K562 (cell line): ENCODE measurements around the gene PLAGL1. TPM values are rescaled to one million over a fixed set of nuclear protein-coding genes. Genes with fewer than 3 reads are reported as not detected.

ENCODE experiments used
- ATAC-seq: fragments of 200-7000 bp; cut with Tn5 transposase; 3 replicates; pipeline ENCODE4 v1.9.1; 2020; ENCODE audit warnings: moderate library complexity
- BruUV-seq: library from RNA; stranded (reverse); fragments of 400-500 nt; replicated peaks from 2 replicates; lab custom pipeline; 2021; lab: Mats Ljungman, UMichigan
- CTCF ChIA-PET: fragments of 300-600 bp; formaldehyde crosslinking; extraction: SDS; loops from one replicate; lab custom pipeline; 2021; ENCODE audit warnings: low intra/inter-chr PET ratio; lab: Yijun Ruan, JAX
- POLR2A ChIA-PET: fragments of 300-600, 350-650 bp; sonication (Branson Sonifier 250); formaldehyde crosslinking; extraction: SDS; loops from one replicate; lab custom pipeline; 2021; ENCODE audit warnings: antibody characterized with exemption, inconsistent platforms; lab: Yijun Ruan, JAX
- DNase-seq, 4 experiments: peaks; one replicate each; pipeline versions ENCODE4 v3.0.0 to v3.0.0-alpha.2; 2011 to 2018; ENCODE audit warnings: low spot score in 3 of 4, mixed read lengths in 3 of 4; ENCODE audit errors: extremely low read depth in 1 of 4
- FAIRE-seq: peaks from 2 replicates; lab custom pipeline; 2011; peaks lifted over from hg19 to GRCh38; lab: Jason Lieb, UNC
- H2AFZ ChIP-seq: 2 replicates; pipeline ENCODE4 v1.6.0; 2011; ENCODE audit warnings: low read depth, low read length, control low read depth, inconsistent platforms
- H3K27ac ChIP-seq: fragments of 200-600 bp; 3 replicates; pipeline ENCODE4 v1.8.0; 2011; ENCODE audit warnings: low read depth, mild to moderate bottlenecking, control low read depth, inconsistent platforms, low read length, moderate library complexity, mixed read lengths; ENCODE audit errors: extremely low read depth
- H3K27me3 ChIP-seq, 2 experiments: fragments of 300-600 bp in 1 of 2; 2 replicates in 1 of 2; 3 replicates in 1 of 2; pipeline versions ENCODE4 v1.6.0 to v1.8.0; 2011; ENCODE audit warnings: inconsistent platforms in 2 of 2, low read length in 2 of 2, mild to moderate bottlenecking in 1 of 2, mixed read lengths in 1 of 2, moderate library complexity in 1 of 2; ENCODE audit not compliant: control insufficient read depth in 2 of 2, insufficient read depth in 2 of 2
- H3K36me3 ChIP-seq: fragments of 300-600 bp; 3 replicates; pipeline ENCODE4 v1.8.0; 2011; ENCODE audit warnings: mild to moderate bottlenecking, low read length, inconsistent platforms; ENCODE audit not compliant: control insufficient read depth, insufficient read depth
- H3K4me1 ChIP-seq, 2 experiments: fragments of 200-600 bp in 1 of 2; replicated peaks in 1 of 2; 2 replicates in 1 of 2; 3 replicates in 1 of 2; pipeline versions ENCODE4 v1.5.1 to v1.8.0; 2011; ENCODE audit warnings: inconsistent platforms in 2 of 2, low read length in 2 of 2, mild to moderate bottlenecking in 1 of 2, mixed read lengths in 1 of 2, moderate library complexity in 1 of 2; ENCODE audit not compliant: control insufficient read depth in 2 of 2, insufficient read depth in 2 of 2
- H3K4me2 ChIP-seq: 2 replicates; pipeline ENCODE4 v1.6.1; 2011; ENCODE audit warnings: low read length, control low read depth, inconsistent platforms, mixed read lengths; ENCODE audit not compliant: insufficient read depth
- H3K4me3 ChIP-seq: fragments of 200-600 bp; sonication (generic), shearing (Covaris generic); 2 replicates; pipeline ENCODE4 v1.5.1; 2016; ENCODE audit warnings: control low read depth, inconsistent platforms
- H3K79me2 ChIP-seq: fragments of 200-600 bp; 3 replicates; pipeline ENCODE4 v1.8.0; 2011; ENCODE audit warnings: low read length, inconsistent platforms; ENCODE audit not compliant: control insufficient read depth, insufficient read depth
- H3K9ac ChIP-seq, 2 experiments: 2 replicates each; pipeline versions ENCODE4 v1.6.0 to v1.6.1; 2011; ENCODE audit warnings: low read depth in 2 of 2, low read length in 2 of 2, control low read depth in 1 of 2, inconsistent platforms in 1 of 2, mild to moderate bottlenecking in 1 of 2, mixed read lengths in 1 of 2; ENCODE audit not compliant: insufficient read depth in 1 of 2
- H3K9me1 ChIP-seq: one replicate; pipeline ENCODE4 v1.6.0; 2011; ENCODE audit warnings: inconsistent platforms, mild to moderate bottlenecking, low read length, moderate library complexity; ENCODE audit not compliant: control insufficient read depth, insufficient read depth
- H3K9me3 ChIP-seq: replicated peaks from 2 replicates; pipeline ENCODE4 v1.5.1; 2011; ENCODE audit warnings: low read depth, low read length, inconsistent platforms; ENCODE audit not compliant: control insufficient read depth, insufficient read depth
- H4K20me1 ChIP-seq: replicated peaks from 2 replicates; pipeline ENCODE4 v1.6.1; 2011; ENCODE audit warnings: low read length, inconsistent platforms, mixed read lengths; ENCODE audit not compliant: control insufficient read depth, insufficient read depth
- CGGBP1 ChIP-seq: fragments of 250-450 bp; sonication (Bioruptor Pico); IDR thresholded peaks from 2 replicates; pipeline ENCODE4 v1.9.0; 2021; ENCODE audit warnings: mild to moderate bottlenecking
- CHCHD3 ChIP-seq: fragments of 250-450 bp; sonication (Bioruptor Pico); IDR thresholded peaks from 2 replicates; pipeline ENCODE4 v2.1.2; 2022; ENCODE audit warnings: mild to moderate bottlenecking
- FOS ChIP-seq: IDR thresholded peaks from 3 replicates; pipeline ENCODE4 v1.6.1; 2011; ENCODE audit not compliant: insufficient read length; ENCODE audit errors: extremely low read depth
- IFI16 ChIP-seq: fragments of 250-450 bp; sonication (Bioruptor Pico); IDR thresholded peaks from 2 replicates; pipeline ENCODE4 v2.1.2; 2022; ENCODE audit warnings: mild to moderate bottlenecking, inconsistent platforms
- NONO ChIP-seq, 2 experiments: fragments of 200-400 bp in 1 of 2; fragments of 450-650 bp in 1 of 2; formaldehyde crosslinking in 1 of 2; IDR thresholded peaks; 2 replicates each; pipeline ENCODE4 v1.6.1; 2017; ENCODE audit warnings: low read depth in 2 of 2, mild to moderate bottlenecking in 2 of 2, moderate library complexity in 2 of 2, low read length in 1 of 2
- POU5F1 ChIP-seq: fragments of 150-350 bp; IDR thresholded peaks from 2 replicates; pipeline ENCODE4 v1.6.1; 2014; ENCODE audit warnings: borderline replicate concordance, low read length, low read depth, mild to moderate bottlenecking; ENCODE audit not compliant: partially characterized antibody
- PPARD ChIP-seq: fragments of 250-450 bp; sonication (Bioruptor Pico); IDR thresholded peaks from 2 replicates; pipeline ENCODE4 v1.8.0; 2022; ENCODE audit warnings: inconsistent platforms, mild to moderate bottlenecking, moderate library complexity
- STAT5A ChIP-seq: IDR thresholded peaks from 2 replicates; pipeline ENCODE4 v1.6.1; 2012; ENCODE audit warnings: low read length, inconsistent platforms, borderline replicate concordance
- TAF7 ChIP-seq: fragments of 450-650 bp; IDR thresholded peaks from 2 replicates; pipeline ENCODE4 v1.6.1; 2016; ENCODE audit warnings: missing genetic modification characterization, missing compliant biosample characterization
- TCF3 ChIP-seq: sonication (generic); formaldehyde crosslinking; IDR thresholded peaks from 2 replicates; pipeline ENCODE4 v1.4.0; 2020; ENCODE audit warnings: mild to moderate bottlenecking, missing genetic modification reagents
- XRCC4 ChIP-seq: IDR thresholded peaks from one replicate; pipeline ENCODE4 v1.6.1; 2011; ENCODE audit not compliant: insufficient read depth, insufficient read length; ENCODE audit errors: extremely low read depth
- ZNF41 ChIP-seq: fragments of 250-450 bp; sonication (Bioruptor Pico); conservative IDR thresholded peaks from 2 replicates; pipeline ENCODE4 v1.4.0; 2020; ENCODE audit warnings: mild to moderate bottlenecking
- ZNF431 ChIP-seq: sonication (generic); formaldehyde crosslinking; IDR thresholded peaks from 2 replicates; pipeline ENCODE4 v1.8.0; 2022; ENCODE audit warnings: mild to moderate bottlenecking, missing genetic modification reagents
- ZNF444 ChIP-seq: fragments of 250-450 bp; sonication (Bioruptor Pico); IDR thresholded peaks from 2 replicates; pipeline ENCODE4 v1.4.0; 2020; ENCODE audit warnings: mild to moderate bottlenecking, moderate library complexity
- ZSCAN29 ChIP-seq: fragments of 450-650 bp; IDR thresholded peaks from 2 replicates; pipeline ENCODE4 v1.6.1; 2017
- WGBS: fragments of 100-300 bp; shearing (Covaris generic); methylation state at CpG from one replicate; pipeline ENCODE4 v1.1.6; 2016; ENCODE audit warnings: low coverage, mixed read lengths; ENCODE audit not compliant: insufficient coverage; ENCODE audit errors: missing lambda C conversion rate; 5-methylcytosine and 5-hydroxymethylcytosine counted together
- in situ Hi-C: fragments of 300-500 bp; cut with MboI; formaldehyde crosslinking; loops from 4 replicates; pipeline ENCODE4 v1.15.0; 2018; ENCODE audit warnings: inconsistent platforms, mixed read lengths
- intact Hi-C: fragments of 100-400 bp; cut with micrococcal nuclease; formaldehyde crosslinking; loops from 2 replicates; pipeline ENCODE4 v1.14.2; 2022
- polyA plus RNA-seq, 8 experiments: library from polyadenylated mRNA; depleted of rRNA in 4 of 8; stranded (reverse) in 5 of 8; unstranded in 3 of 8; fragments of >200 nt; fragmentation: Nextera tagmentation in 2 of 8; fragmentation: Illumina TruSeq in 1 of 8; extraction: Ambion mirVana in 2 of 8; extraction: Trizol in 1 of 8; gene quantifications; 2 replicates each; pipeline versions ENCODE4 v1.2.1 to v1.2.3, GENCODE V29; 2011 to 2014; ENCODE audit warnings: inconsistent platforms in 1 of 8, missing spikeins in 1 of 8
- total RNA-seq, 7 experiments: library from RNA; depleted of rRNA in 6 of 7; stranded (reverse); fragments of >200 nt in 6 of 7; fragmentation: Illumina TruSeq in 2 of 7; extraction: Trizol in 2 of 7; gene quantifications; 2 replicates each; pipeline versions ENCODE4 v1.2.1 to v1.2.3, GENCODE V29; 2011 to 2021; ENCODE audit warnings: low replicate concordance in 1 of 7
- TF ChIP-seq, protein P1 (sequence below): fragments of 200-800 bp; sonication (Bioruptor generic); IDR thresholded peaks from 2 replicates; pipeline ENCODE4 v1.6.1; 2016; ENCODE audit warnings: missing genetic modification characterization, missing compliant biosample characterization
- TF ChIP-seq, protein P2 (sequence below): fragments of 450-650 bp; IDR thresholded peaks from 2 replicates; pipeline ENCODE4 v1.6.1; 2016; ENCODE audit warnings: mild to moderate bottlenecking

The PLAGL1 gene
- total and polyA plus RNA-seq, 9 of the 15 experiments (the other 6 are each of a cell fraction or from before 2014, with no cell fraction given), result 4.9 to 29.6 (median 13.2) TPM

DNA sequence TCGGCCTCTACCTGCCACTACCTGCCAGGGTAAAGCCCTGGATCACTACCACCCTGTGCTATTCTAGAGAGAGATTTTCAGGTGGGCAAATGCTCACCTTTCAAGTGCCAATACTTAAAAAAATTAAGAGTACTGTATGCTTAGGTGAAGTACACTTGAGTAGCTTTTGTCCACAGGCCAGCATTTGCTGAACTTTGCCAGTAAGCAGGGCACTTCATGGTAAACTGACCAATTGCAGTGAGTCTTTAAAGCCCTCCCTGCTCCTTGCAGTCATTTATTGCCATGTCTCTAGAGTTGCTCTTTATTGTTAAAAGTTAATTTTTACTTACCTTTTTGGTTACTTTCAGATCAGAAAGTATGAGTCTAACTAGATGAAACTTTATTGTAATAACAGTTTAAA lies 58.5 kb downstream of the PLAGL1 start:
- POLR2A ChIA-PET, result no interaction called here
- in situ Hi-C loops, result no loop called here
- Histone ChIP-seq H4K20me1 (no peaks in the 10 kb centered on the region), H3K4me2 (no peak overlapping the region), H3K36me3 (no peaks in the 10 kb centered on the region), H3K9me3 (no peaks in the 10 kb centered on the region), H2AFZ (no peak overlapping the region), H3K27ac (no peak overlapping the region), H3K9me1 (no peaks in the 10 kb centered on the region), H3K4me3 (no peak overlapping the region), H3K27me3 (0 out of 5 replicates have a peak, but pooled peaks cover 0 to 5% of the 10 kb centered on the region in 2 experiments), H3K79me2 (no peaks in the 10 kb centered on the region), H3K4me1 (no peaks in the 10 kb centered on the region), H3K9ac (no peak overlapping the region)
- FAIRE-seq (no peak), DNase-seq (no peak), ATAC-seq (no peak)
- TF ChIP-seq, protein P1, sequence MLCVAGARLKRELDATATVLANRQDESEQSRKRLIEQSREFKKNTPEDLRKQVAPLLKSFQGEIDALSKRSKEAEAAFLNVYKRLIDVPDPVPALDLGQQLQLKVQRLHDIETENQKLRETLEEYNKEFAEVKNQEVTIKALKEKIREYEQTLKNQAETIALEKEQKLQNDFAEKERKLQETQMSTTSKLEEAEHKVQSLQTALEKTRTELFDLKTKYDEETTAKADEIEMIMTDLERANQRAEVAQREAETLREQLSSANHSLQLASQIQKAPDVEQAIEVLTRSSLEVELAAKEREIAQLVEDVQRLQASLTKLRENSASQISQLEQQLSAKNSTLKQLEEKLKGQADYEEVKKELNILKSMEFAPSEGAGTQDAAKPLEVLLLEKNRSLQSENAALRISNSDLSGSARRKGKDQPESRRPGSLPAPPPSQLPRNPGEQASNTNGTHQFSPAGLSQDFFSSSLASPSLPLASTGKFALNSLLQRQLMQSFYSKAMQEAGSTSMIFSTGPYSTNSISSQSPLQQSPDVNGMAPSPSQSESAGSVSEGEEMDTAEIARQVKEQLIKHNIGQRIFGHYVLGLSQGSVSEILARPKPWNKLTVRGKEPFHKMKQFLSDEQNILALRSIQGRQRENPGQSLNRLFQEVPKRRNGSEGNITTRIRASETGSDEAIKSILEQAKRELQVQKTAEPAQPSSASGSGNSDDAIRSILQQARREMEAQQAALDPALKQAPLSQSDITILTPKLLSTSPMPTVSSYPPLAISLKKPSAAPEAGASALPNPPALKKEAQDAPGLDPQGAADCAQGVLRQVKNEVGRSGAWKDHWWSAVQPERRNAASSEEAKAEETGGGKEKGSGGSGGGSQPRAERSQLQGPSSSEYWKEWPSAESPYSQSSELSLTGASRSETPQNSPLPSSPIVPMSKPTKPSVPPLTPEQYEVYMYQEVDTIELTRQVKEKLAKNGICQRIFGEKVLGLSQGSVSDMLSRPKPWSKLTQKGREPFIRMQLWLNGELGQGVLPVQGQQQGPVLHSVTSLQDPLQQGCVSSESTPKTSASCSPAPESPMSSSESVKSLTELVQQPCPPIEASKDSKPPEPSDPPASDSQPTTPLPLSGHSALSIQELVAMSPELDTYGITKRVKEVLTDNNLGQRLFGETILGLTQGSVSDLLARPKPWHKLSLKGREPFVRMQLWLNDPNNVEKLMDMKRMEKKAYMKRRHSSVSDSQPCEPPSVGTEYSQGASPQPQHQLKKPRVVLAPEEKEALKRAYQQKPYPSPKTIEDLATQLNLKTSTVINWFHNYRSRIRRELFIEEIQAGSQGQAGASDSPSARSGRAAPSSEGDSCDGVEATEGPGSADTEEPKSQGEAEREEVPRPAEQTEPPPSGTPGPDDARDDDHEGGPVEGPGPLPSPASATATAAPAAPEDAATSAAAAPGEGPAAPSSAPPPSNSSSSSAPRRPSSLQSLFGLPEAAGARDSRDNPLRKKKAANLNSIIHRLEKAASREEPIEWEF (CRISPR knock-in tag), result no peak
- TF ChIP-seq ZNF444 (CRISPR knock-in tag) (no peak), CGGBP1 (CRISPR knock-in tag) (no peak), ZNF41 (CRISPR knock-in tag) (no peak), ZNF431 (CRISPR knock-in tag) (no peak), CHCHD3 (CRISPR knock-in tag) (no peak), XRCC4 (no peak), TAF7 (tag) (no peak), TCF3 (no peak), PPARD (CRISPR knock-in tag) (no peak), NONO (IDR thresholded peaks at IDR 0.05; ENCODE audit: low read depth in 2 of 2, low read length in 1 of 2) (no peak), POU5F1 (no peak), IFI16 (CRISPR knock-in tag) (no peak), ZSCAN29 (no peak), FOS (no peak), STAT5A (no peak)
- TF ChIP-seq, protein P2, sequence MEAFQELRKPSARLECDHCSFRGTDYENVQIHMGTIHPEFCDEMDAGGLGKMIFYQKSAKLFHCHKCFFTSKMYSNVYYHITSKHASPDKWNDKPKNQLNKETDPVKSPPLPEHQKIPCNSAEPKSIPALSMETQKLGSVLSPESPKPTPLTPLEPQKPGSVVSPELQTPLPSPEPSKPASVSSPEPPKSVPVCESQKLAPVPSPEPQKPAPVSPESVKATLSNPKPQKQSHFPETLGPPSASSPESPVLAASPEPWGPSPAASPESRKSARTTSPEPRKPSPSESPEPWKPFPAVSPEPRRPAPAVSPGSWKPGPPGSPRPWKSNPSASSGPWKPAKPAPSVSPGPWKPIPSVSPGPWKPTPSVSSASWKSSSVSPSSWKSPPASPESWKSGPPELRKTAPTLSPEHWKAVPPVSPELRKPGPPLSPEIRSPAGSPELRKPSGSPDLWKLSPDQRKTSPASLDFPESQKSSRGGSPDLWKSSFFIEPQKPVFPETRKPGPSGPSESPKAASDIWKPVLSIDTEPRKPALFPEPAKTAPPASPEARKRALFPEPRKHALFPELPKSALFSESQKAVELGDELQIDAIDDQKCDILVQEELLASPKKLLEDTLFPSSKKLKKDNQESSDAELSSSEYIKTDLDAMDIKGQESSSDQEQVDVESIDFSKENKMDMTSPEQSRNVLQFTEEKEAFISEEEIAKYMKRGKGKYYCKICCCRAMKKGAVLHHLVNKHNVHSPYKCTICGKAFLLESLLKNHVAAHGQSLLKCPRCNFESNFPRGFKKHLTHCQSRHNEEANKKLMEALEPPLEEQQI, result no peak
- 57% methylated on average over 1 of the region's 1 CpG for WGBS
- no TSS peak for BruUV-seq
- CTCF ChIA-PET, result no interaction called here
- intact Hi-C loops, result no loop called here
